HG02840 (cell line): ENCODE measurements around the gene CD36.

Source experiments
- ATAC-seq: cut with Tn5 transposase; IDR thresholded peaks from one replicate; pipeline ENCODE4 v1.9.1; 2021; ENCODE audit warnings: mild to moderate bottlenecking, moderate library complexity, moderate number of reproducible peaks; ENCODE audit not compliant: unreplicated experiment, low FRiP score

CD36 gene

GRCh38 chr7:80637911-80638765 is at the start of gene CD36:
Gene CD36, plus strand, starts transcription at chr7:80638642. Its CDS starts 8,099 bp downstream, at chr7:80646741.
- no peak for ATAC-seq

GRCh38 chr7:80589631-80590030 is 48.8 kb upstream of the CD36 start:
- no peak for ATAC-seq

- ATAC-seq: no peak
Observed at GRCh38 chr7:80591654-80592053, 46.8 kb upstream of the CD36 start.

- no peak for ATAC-seq
Observed at GRCh38 chr7:80593869-80594586, 44.4 kb upstream of the CD36 start.

GRCh38 chr7:80596933-80597517 is 41.4 kb upstream of the CD36 start:
- ATAC-seq: no peak

- ATAC-seq: no peak
Observed at GRCh38 chr7:80597875-80598274, 40.6 kb upstream of the CD36 start.

GRCh38 chr7:80600046-80600445 is 38.4 kb upstream of the CD36 start:
- no peak for ATAC-seq

GRCh38 chr7:80601999-80602398 is 36.4 kb upstream of the CD36 start:
- ATAC-seq: no peak

GRCh38 chr7:80603940-80604339 is 34.5 kb upstream of the CD36 start:
- ATAC-seq: no peak

- ATAC-seq: no peak
Observed at GRCh38 chr7:80604436-80604835, 34.0 kb upstream of the CD36 start.

- ATAC-seq: no peak
Observed at GRCh38 chr7:80607136-80607535, 31.3 kb upstream of the CD36 start.

GRCh38 chr7:80608336-80608735 is 30.1 kb upstream of the CD36 start:
- no peak for ATAC-seq

- no peak for ATAC-seq
Observed at GRCh38 chr7:80609751-80610150, 28.7 kb upstream of the CD36 start.

- ATAC-seq: no peak
Observed at GRCh38 chr7:80611353-80611752, 27.1 kb upstream of the CD36 start.

GRCh38 chr7:80611779-80612178 is 26.7 kb upstream of the CD36 start:
- ATAC-seq: no peak

GRCh38 chr7:80612880-80613279 is 25.6 kb upstream of the CD36 start:
- ATAC-seq: no peak

GRCh38 chr7:80613519-80613918 is 24.9 kb upstream of the CD36 start:
- ATAC-seq: no peak

- ATAC-seq: no peak
Observed at GRCh38 chr7:80614851-80615271, 23.6 kb upstream of the CD36 start.

GRCh38 chr7:80618096-80618495 is 20.3 kb upstream of the CD36 start:
- no peak for ATAC-seq

GRCh38 chr7:80619741-80620140 is 18.7 kb upstream of the CD36 start:
- ATAC-seq: no peak

- no peak for ATAC-seq
Observed at GRCh38 chr7:80622541-80622940, 15.9 kb upstream of the CD36 start.
